HG03108 (cell line): ENCODE data around the gene TRIM8.

Experiments
- ATAC-seq: cut with Tn5 transposase; IDR thresholded peaks from one replicate; pipeline ENCODE4 v1.9.1; 2021; ENCODE audit warnings: moderate library complexity; ENCODE audit not compliant: unreplicated experiment

Gene TRIM8

GRCh38 chr10:102632394-102633111, 11.7 kb upstream of the TRIM8 start:
- ATAC-seq = no peak

GRCh38 chr10:102633287-102633686, 11.0 kb upstream of the TRIM8 start:
- no peak for ATAC-seq

GRCh38 chr10:102633848-102634247, 10.4 kb upstream of the TRIM8 start:
- ATAC-seq = no peak

GRCh38 chr10:102634686-102635085, 9.6 kb upstream of the TRIM8 start:
- no peak for ATAC-seq

GRCh38 chr10:102635377-102635776, 8.9 kb upstream of the TRIM8 start:
- no peak for ATAC-seq

GRCh38 chr10:102639537-102639936, 4.7 kb upstream of the TRIM8 start:
- no peak for ATAC-seq

GRCh38 chr10:102641402-102641801, 2.9 kb upstream of the TRIM8 start:
- ATAC-seq = no peak

GRCh38 chr10:102641880-102642735, 2.2 kb upstream of the TRIM8 start:
- peak; percentile 50 for ATAC-seq

GRCh38 chr10:102642736-102643335, 1.4 kb upstream of the TRIM8 start:
- no peak for ATAC-seq

GRCh38 chr10:102643336-102644065, 778 bp upstream of the TRIM8 start:
- ATAC-seq = no peak

GRCh38 chr10:102644646-102645387, 538 bp downstream of the TRIM8 start:
- ATAC-seq = no peak

GRCh38 chr10:102645388-102645740, 1.1 kb downstream of the TRIM8 start:
- no peak for ATAC-seq

- peak; percentile 28 for ATAC-seq
Measured at GRCh38 chr10:102645741-102646609, 1.7 kb downstream of the TRIM8 start.

GRCh38 chr10:102646610-102647442, 2.5 kb downstream of the TRIM8 start:
- no peak for ATAC-seq

- no peak for ATAC-seq
Measured at GRCh38 chr10:102647443-102648268, 3.4 kb downstream of the TRIM8 start.

GRCh38 chr10:102648269-102648888, 4.1 kb downstream of the TRIM8 start:
- no peak for ATAC-seq
